IMR-90 (cell line): ENCODE measurements around the gene OR10H2. TPM values are rescaled to one million over a fixed set of nuclear protein-coding genes. Genes with fewer than 3 reads are reported as not detected.
"Not testable (repeated sequence)": the region's sequence is repeated elsewhere in the genome, so short reads cannot be mapped to it uniquely, and the experiment has no call there.

Experiments
- ATAC-seq: fragments of 200-7000 bp; cut with Tn5 transposase; 2 replicates; pipeline ENCODE4 v1.9.1; 2020; ENCODE audit warnings: low read depth, mild to moderate bottlenecking, moderate library complexity
- BruUV-seq: library from RNA; stranded (reverse); fragments of 400-500 nt; replicated peaks from 2 replicates; lab custom pipeline; 2021; lab: Mats Ljungman, UMichigan
- CTCF ChIA-PET: fragments of 300-600 bp; formaldehyde crosslinking; extraction: SDS; loops from one replicate; lab custom pipeline; 2021; ENCODE audit warnings: antibody characterized with exemption; lab: Yijun Ruan, JAX
- POLR2A ChIA-PET: fragments of 300-600 bp; sonication (Branson Sonifier 250); formaldehyde crosslinking; loops from one replicate; lab custom pipeline; 2022; ENCODE audit warnings: antibody characterized with exemption; ENCODE audit not compliant: unreplicated experiment; lab: Charles Lee
- DNase-seq: peaks from one replicate; pipeline ENCODE4 v3.0.0; 2013
- H2AFZ ChIP-seq: replicated peaks from 2 replicates; pipeline ENCODE3; 2013; ENCODE audit warnings: low read length, mild to moderate bottlenecking; ENCODE audit not compliant: poor library complexity
- H2AK5ac ChIP-seq: 2 replicates; pipeline ENCODE4 v1.6.1; 2013; ENCODE audit warnings: low read depth, low read length, inconsistent platforms
- H2AK9ac ChIP-seq: replicated peaks from 2 replicates; pipeline ENCODE3; 2013; ENCODE audit warnings: mild to moderate bottlenecking, low read depth, low read length, moderate library complexity; ENCODE audit not compliant: poor library complexity
- H2BK120ac ChIP-seq: 2 replicates; pipeline ENCODE4 v1.6.1; 2013; ENCODE audit warnings: low read depth, low read length, inconsistent platforms
- H2BK15ac ChIP-seq: 3 replicates; pipeline ENCODE4 v1.6.1; 2013; ENCODE audit warnings: low read depth, low read length, inconsistent platforms
- H2BK20ac ChIP-seq: 2 replicates; pipeline ENCODE4 v1.6.1; 2013; ENCODE audit warnings: low read depth, mild to moderate bottlenecking, inconsistent platforms, low read length, moderate library complexity
- H2BK5ac ChIP-seq: 2 replicates; pipeline ENCODE4 v1.6.1; 2013; ENCODE audit warnings: mild to moderate bottlenecking, low read depth, low read length, inconsistent platforms; ENCODE audit not compliant: poor library complexity, severe bottlenecking
- H3K14ac ChIP-seq: replicated peaks from 2 replicates; pipeline ENCODE4 v1.6.1; 2013; ENCODE audit warnings: low read depth, low read length, inconsistent platforms
- H3K18ac ChIP-seq: 2 replicates; pipeline ENCODE4 v1.6.1; 2013; ENCODE audit warnings: low read depth, low read length, control low read depth
- H3K23ac ChIP-seq: 2 replicates; pipeline ENCODE4 v1.6.1; 2013; ENCODE audit warnings: low read depth, low read length, inconsistent platforms
- H3K27ac ChIP-seq: 2 replicates; pipeline ENCODE4 v1.5.1; 2013; ENCODE audit warnings: mild to moderate bottlenecking, control low read depth, low read length; ENCODE audit not compliant: insufficient read depth
- H3K27me3 ChIP-seq: 2 replicates; pipeline ENCODE4 v1.6.1; 2013; ENCODE audit warnings: low read length; ENCODE audit not compliant: control insufficient read depth, insufficient read depth
- H3K36me3 ChIP-seq: 2 replicates; pipeline ENCODE4 v1.6.1; 2013; ENCODE audit warnings: low read length, mixed read lengths; ENCODE audit not compliant: control insufficient read depth, insufficient read depth
- H3K4ac ChIP-seq: 2 replicates; pipeline ENCODE4 v1.6.1; 2013; ENCODE audit warnings: low read depth, low read length, inconsistent platforms
- H3K4me1 ChIP-seq: 2 replicates; pipeline ENCODE4 v1.6.1; 2013; ENCODE audit warnings: low read length, mixed read lengths; ENCODE audit not compliant: control insufficient read depth, insufficient read depth
- H3K4me2 ChIP-seq: 2 replicates; pipeline ENCODE4 v1.6.1; 2013; ENCODE audit warnings: low read depth, mild to moderate bottlenecking, control low read depth, low read length, moderate library complexity
- H3K4me3 ChIP-seq: 2 replicates; pipeline ENCODE4 v1.5.1; 2013; ENCODE audit warnings: low read depth, mild to moderate bottlenecking, control low read depth, low read length, moderate library complexity; ENCODE audit not compliant: insufficient read depth
- H3K56ac ChIP-seq: 2 replicates; pipeline ENCODE4 v1.6.1; 2013; ENCODE audit warnings: low read length, inconsistent platforms; ENCODE audit not compliant: insufficient read depth; ENCODE audit errors: extremely low read depth
- H3K79me1 ChIP-seq, 2 experiments: 2 replicates each; pipeline ENCODE4 v1.6.1; 2013; ENCODE audit warnings: low read length in 2 of 2, inconsistent platforms in 1 of 2, low read depth in 1 of 2
- H3K9ac ChIP-seq: 2 replicates; pipeline ENCODE4 v1.6.1; 2013; ENCODE audit warnings: low read depth, low read length, control low read depth
- H3K9me1 ChIP-seq: 2 replicates; pipeline ENCODE4 v1.6.1; 2013; ENCODE audit warnings: low read length, inconsistent platforms; ENCODE audit not compliant: insufficient read depth
- H3K9me3 ChIP-seq: 2 replicates; pipeline ENCODE4 v1.6.1; 2013; ENCODE audit warnings: low read length; ENCODE audit not compliant: control insufficient read depth, insufficient read depth
- H4K20me1 ChIP-seq: 2 replicates; pipeline ENCODE4 v1.6.1; 2013; ENCODE audit warnings: low read length, inconsistent platforms; ENCODE audit not compliant: insufficient read depth
- H4K5ac ChIP-seq: 2 replicates; pipeline ENCODE4 v1.6.1; 2013; ENCODE audit warnings: mild to moderate bottlenecking, low read depth, low read length, control low read depth
- H4K8ac ChIP-seq, 2 experiments: 2 replicates each; pipeline ENCODE4 v1.6.1; 2013; ENCODE audit warnings: low read depth in 2 of 2, low read length in 2 of 2, control low read depth in 1 of 2, inconsistent platforms in 1 of 2
- H4K91ac ChIP-seq: 2 replicates; pipeline ENCODE4 v1.6.1; 2013; ENCODE audit warnings: low read depth, low read length, inconsistent platforms; ENCODE audit not compliant: insufficient read depth
- WGBS, 2 experiments: methylation state at CpG; one replicate each; pipeline versions ENCODE4 v1.1.5 to v1.1.7; 2013; ENCODE audit warnings: missing lambda C conversion rate in 2 of 2; ENCODE audit not compliant: insufficient read length in 1 of 2; ENCODE audit errors: extremely low coverage in 2 of 2; 5-methylcytosine and 5-hydroxymethylcytosine counted together
- dilution Hi-C: fragments of 300-500 bp; cut with HindIII; formaldehyde crosslinking; loops from one replicate; pipeline ENCODE4 v1.14.3; 2018; ENCODE audit warnings: low sequenced_read_pairs; ENCODE audit not compliant: unreplicated experiment
- in situ Hi-C: fragments of 300-500 bp; cut with MboI; formaldehyde crosslinking; loops from 3 replicates; pipeline ENCODE4 v1.14.3; 2019; ENCODE audit warnings: low sequenced_read_pairs, inconsistent platforms, mixed read lengths
- intact Hi-C: fragments of 100-400 bp; cut with micrococcal nuclease; formaldehyde crosslinking; loops from 2 replicates; pipeline ENCODE4 v1.10.0; 2022
- polyA plus RNA-seq, 3 experiments: library from polyadenylated mRNA; depleted of rRNA; stranded (reverse); fragments of >200 nt; gene quantifications; 2 replicates each; pipeline ENCODE4 v1.2.3, GENCODE V29; 2012; ENCODE audit warnings: low replicate concordance in 1 of 3
- total RNA-seq: library from RNA; depleted of rRNA; stranded (reverse); fragments of >200 nt; gene quantifications from 2 replicates; pipeline ENCODE4 v1.2.3, GENCODE V29; 2012

OR10H2 gene
- total and polyA plus RNA-seq, 2 of the 4 experiments (the other 2 are of a cell fraction) = not detected

DNA sequence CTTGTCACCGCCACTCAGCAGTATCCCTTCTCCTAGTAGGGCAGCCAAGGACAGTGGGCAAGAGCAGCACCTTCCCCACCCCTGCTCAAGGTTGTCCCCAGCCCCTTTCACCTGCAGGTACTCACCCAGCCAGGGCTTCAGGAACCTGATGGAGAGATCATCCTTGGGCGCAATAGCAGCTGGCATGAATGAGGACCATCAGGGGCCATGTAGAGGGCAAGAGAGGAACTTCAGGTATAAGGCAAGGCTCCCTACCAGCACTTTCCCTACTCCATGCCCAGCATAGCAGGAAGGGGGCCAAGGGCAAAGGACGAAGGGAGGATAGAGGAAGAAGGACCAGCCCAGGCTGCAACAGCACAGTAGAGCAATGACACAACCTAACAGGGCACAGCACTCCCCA is 46.3 kb downstream of the OR10H2 start:
- ATAC-seq, H3K9me1 ChIP-seq, H2BK20ac ChIP-seq, dilution Hi-C loops, H3K4me2 ChIP-seq, POLR2A ChIA-PET, H4K20me1 ChIP-seq, H3K23ac ChIP-seq, H4K8ac ChIP-seq, H2BK120ac ChIP-seq, CTCF ChIA-PET, H3K36me3 ChIP-seq, H2AK9ac ChIP-seq, H2BK15ac ChIP-seq, DNase-seq, H3K4me1 ChIP-seq, H4K91ac ChIP-seq, H3K14ac ChIP-seq, H3K27ac ChIP-seq, H3K18ac ChIP-seq, H2AK5ac ChIP-seq, intact Hi-C loops, H3K56ac ChIP-seq, H2BK5ac ChIP-seq, H4K5ac ChIP-seq, H3K79me1 ChIP-seq, H3K4me3 ChIP-seq, BruUV-seq, H3K4ac ChIP-seq, H2AFZ ChIP-seq, H3K27me3 ChIP-seq, H3K9ac ChIP-seq: not testable (repeated sequence)
- in situ Hi-C loops = loop anchor here (10.0 kb wide), 1 partner anchor 99 kb away; the partner anchor contains the start of gene CYP4F12
- no CpG with 5 or more reads among the region's 3 CpGs for WGBS, 2 experiments
- peaks cover 49% of the 10 kb centered on the region for H3K9me3 ChIP-seq
